Uterus (tissue), 2 donors: ENCODE measurements around the gene GNB5.

Source experiments
- POLR2A ChIP-seq, 2 donors: fragments of 450-650 bp; IDR thresholded peaks; one replicate each; pipeline ENCODE4 v1.6.1; 2016; ENCODE audit warnings: antibody characterized with exemption in 2 of 2, mild to moderate bottlenecking in 1 of 2, moderate library complexity in 1 of 2
- TF ChIP-seq, protein P1 (sequence below), 4 experiments: fragments of 200-600 bp in 2 of 4; fragments of 450-650 bp in 2 of 4; sonication (generic) in 2 of 4; IDR thresholded peaks; one replicate each; pipeline ENCODE4 v1.5.1; 2016 to 2019; ENCODE audit warnings: antibody characterized with exemption in 4 of 4, mild to moderate bottlenecking in 2 of 4, moderate library complexity in 1 of 4

DNA sequence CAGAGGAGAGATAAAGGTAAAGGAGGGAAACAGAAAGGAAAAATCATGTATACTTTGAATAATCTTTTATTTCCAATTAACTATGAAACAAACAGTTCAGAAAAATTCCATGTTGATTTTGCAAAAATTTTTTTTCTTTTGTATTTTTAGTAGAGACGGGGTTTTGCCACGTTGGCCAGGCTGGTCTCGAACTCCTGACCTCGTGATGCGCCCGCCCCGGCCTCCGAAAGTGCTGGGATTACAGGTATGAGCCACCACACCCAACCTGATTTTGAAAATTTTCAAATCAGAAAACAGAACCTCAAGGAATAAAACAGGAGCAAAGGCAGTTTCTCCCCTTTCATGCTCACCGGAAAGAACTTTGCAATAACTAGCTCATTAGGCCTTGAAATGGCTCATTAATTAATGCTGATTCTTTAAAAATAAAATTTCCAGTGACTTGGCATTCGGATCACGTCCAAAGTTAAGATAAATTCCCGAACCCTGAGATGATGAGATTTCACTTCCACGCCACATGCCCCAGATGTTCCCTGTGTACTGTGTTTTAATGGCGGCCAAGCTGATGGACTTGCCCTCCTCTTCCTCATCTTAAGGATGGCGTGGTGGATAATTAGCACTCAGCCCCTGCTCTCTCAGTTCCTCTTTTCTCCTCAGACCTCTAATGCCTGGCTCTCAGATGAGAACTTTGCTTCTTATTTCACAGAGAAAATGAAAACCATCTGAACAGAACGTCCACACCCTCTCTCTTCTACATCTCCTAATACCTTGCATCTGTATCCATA, 89.5 kb downstream of the GNB5 start:
- TF ChIP-seq, protein P1, sequence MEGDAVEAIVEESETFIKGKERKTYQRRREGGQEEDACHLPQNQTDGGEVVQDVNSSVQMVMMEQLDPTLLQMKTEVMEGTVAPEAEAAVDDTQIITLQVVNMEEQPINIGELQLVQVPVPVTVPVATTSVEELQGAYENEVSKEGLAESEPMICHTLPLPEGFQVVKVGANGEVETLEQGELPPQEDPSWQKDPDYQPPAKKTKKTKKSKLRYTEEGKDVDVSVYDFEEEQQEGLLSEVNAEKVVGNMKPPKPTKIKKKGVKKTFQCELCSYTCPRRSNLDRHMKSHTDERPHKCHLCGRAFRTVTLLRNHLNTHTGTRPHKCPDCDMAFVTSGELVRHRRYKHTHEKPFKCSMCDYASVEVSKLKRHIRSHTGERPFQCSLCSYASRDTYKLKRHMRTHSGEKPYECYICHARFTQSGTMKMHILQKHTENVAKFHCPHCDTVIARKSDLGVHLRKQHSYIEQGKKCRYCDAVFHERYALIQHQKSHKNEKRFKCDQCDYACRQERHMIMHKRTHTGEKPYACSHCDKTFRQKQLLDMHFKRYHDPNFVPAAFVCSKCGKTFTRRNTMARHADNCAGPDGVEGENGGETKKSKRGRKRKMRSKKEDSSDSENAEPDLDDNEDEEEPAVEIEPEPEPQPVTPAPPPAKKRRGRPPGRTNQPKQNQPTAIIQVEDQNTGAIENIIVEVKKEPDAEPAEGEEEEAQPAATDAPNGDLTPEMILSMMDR (IDR thresholded peaks at IDR 0.05): no peak
- no peak for TF ChIP-seq POLR2A (IDR thresholded peaks at IDR 0.05)
